ENCODE measurements around the gene ZNF608.

ZNF608 gene

DNA sequence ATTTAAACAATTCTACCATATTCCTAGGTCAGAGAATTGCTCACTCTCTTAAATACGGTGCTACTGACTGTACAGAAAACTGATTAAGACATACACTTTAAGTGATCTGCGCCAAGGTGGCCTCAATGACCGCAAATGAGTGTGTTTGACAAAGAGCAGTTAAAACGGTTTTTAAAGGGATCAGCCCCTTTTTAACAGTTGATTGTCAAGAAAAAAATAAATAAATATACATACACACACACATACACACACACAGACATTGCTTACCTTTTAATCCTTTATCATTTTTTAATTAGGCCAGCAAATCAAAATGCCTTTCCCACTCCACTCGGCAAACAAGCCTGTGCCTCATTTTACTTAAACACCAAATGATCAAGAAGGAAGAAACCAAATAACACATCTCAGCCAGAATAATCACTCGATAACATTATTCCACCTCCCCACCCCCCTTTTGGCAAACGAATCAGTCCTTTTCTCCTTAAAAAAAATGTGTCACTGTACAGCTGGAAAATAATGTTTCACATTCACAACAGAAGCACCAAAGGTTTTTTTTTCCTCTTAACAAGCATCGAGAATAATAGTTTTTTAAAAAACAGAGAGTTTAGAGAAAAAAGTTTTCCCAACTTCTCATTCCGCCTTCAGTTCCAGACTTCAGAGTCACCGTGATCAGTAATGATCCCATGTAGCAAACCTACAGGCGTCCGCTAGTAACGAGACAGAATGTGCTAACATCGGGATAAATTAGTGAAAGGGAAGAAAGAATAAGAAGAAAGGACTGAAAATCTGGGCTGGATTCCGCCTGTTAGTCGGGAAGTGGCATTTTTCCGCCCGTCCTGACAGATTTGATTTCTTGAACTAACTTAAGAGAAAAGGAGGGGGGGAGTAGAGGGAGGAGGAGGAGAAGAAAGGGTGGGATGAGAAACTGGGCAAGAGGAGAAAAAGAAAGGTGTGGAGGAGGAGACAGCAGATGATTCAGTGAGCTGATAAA is at the start of gene ZNF608:
TSS of gene ZNF608 (minus strand) at position 712 of the 988 bp plus-strand sequence. CDS start 1,650 bp downstream, outside the sequence.
- TF ChIP-seq GATA1 (IDR thresholded peaks at IDR 0.05; ENCODE audit: low read depth, low read length) (no peak), POLR2A (IDR thresholded peaks at IDR 0.05; ENCODE audit: low read length) (no peak)
- DNase-seq = peak; percentile 4 to 10

GRCh38 chr5:124795829-124796228 is 49.4 kb upstream of the ZNF608 start:
- TF ChIP-seq POLR2A (IDR thresholded peaks at IDR 0.05; ENCODE audit: low read length) = no peak
- no peak for DNase-seq

- no peak for DNase-seq
- no peak for TF ChIP-seq GATA1 (IDR thresholded peaks at IDR 0.05; ENCODE audit: low read depth, low read length)
- TF ChIP-seq POLR2A (IDR thresholded peaks at IDR 0.05; ENCODE audit: low read length) = no peak
These were observed 44.7 kb upstream of the ZNF608 start for GRCh38 chr5:124790895-124791732.

DNA sequence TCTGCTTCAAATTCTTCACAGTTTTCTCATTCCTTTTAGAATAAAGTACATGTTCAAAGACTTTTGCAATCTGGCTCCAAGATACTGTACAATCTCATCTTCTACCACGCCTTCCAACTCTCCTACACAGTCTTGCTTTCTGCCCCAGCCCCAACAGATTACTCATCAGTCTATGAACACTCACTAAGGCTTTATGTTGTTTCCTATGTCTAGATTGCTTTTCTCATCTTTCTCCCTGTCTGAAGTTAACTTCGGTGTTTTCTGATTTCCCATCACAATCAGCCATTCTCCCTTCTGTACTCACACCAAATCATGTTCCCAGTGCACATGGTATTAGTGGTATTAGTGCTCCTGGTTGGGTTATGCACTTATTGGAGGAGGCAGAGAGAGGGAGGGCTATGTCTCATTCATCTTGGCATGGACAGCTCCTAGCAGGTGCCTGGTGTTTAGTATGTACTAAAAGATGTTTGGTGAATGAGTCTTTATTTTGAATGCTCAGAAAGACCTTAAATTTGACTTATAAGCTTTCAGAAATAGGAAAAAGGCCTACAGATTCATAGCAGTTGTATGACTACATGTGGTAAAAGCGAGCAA is 44.0 kb upstream of the ZNF608 start:
- DNase-seq = no peak
- TF ChIP-seq GATA1 (IDR thresholded peaks at IDR 0.05; ENCODE audit: low read depth, low read length) = no peak
- TF ChIP-seq POLR2A (IDR thresholded peaks at IDR 0.05; ENCODE audit: low read length) = no peak

DNA sequence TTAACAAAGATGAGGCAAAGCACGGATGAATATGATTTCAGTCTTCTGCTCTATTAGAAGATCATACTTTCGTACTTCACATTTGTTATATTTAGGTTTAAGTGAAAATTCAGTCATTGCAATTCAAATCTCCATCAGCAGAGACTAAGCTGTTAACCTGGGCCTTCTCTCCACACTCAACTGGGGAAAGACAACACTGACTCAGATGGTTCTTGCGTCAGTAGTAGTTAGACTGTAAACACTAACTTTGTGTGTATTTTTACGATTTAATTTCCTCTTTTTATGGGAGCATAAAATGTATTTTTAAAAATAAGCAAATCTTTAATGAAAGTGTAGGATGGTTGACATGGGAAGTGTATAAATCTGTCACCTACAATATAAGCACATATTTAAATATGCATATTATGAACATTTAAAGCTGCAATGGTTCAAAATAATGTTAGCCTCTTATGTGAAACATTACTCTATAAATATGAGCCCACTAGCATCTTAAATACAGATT is 42.7 kb upstream of the ZNF608 start:
- no peak for DNase-seq
- TF ChIP-seq GATA1 (IDR thresholded peaks at IDR 0.05; ENCODE audit: low read depth, low read length) (no peak), POLR2A (IDR thresholded peaks at IDR 0.05; ENCODE audit: low read length) (no peak)

GRCh38 chr5:124783794-124784193 is 37.4 kb upstream of the ZNF608 start:
- no peak for TF ChIP-seq GATA1 (IDR thresholded peaks at IDR 0.05; ENCODE audit: low read depth, low read length)
- no peak for TF ChIP-seq POLR2A (IDR thresholded peaks at IDR 0.05; ENCODE audit: low read length)
- no peak for DNase-seq

GRCh38 chr5:124783285-124783684 is 36.8 kb upstream of the ZNF608 start:
- TF ChIP-seq GATA1 (IDR thresholded peaks at IDR 0.05; ENCODE audit: low read depth, low read length) (no peak), POLR2A (IDR thresholded peaks at IDR 0.05; ENCODE audit: low read length) (no peak)
- no peak for DNase-seq

- no peak for DNase-seq
- TF ChIP-seq GATA1 (IDR thresholded peaks at IDR 0.05; ENCODE audit: low read depth, low read length) = no peak
- TF ChIP-seq POLR2A (IDR thresholded peaks at IDR 0.05; ENCODE audit: low read length) = no peak
These were observed 35.8 kb upstream of the ZNF608 start for GRCh38 chr5:124782262-124782661.

DNA sequence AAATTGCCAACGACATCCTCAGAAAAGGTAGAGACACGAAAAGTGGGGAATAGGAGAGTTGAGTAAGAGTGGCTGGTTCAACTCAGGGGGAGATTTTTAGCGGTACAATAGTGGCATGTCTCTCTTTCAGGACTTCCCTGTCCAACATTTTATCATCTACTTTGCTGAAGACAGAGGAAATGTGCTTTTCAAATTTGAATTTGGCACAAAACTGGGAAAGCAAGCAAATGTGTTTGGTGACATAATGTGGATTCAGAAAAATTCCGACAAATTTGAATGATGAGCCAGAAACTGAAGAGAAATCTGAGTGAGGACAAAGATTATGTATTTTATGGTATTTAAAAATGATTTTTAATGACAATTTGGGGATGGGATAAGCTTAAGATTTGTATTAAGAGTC is 33.6 kb upstream of the ZNF608 start:
- no peak for TF ChIP-seq GATA1 (IDR thresholded peaks at IDR 0.05; ENCODE audit: low read depth, low read length)
- no peak for TF ChIP-seq POLR2A (IDR thresholded peaks at IDR 0.05; ENCODE audit: low read length)
- DNase-seq = no peak

DNA sequence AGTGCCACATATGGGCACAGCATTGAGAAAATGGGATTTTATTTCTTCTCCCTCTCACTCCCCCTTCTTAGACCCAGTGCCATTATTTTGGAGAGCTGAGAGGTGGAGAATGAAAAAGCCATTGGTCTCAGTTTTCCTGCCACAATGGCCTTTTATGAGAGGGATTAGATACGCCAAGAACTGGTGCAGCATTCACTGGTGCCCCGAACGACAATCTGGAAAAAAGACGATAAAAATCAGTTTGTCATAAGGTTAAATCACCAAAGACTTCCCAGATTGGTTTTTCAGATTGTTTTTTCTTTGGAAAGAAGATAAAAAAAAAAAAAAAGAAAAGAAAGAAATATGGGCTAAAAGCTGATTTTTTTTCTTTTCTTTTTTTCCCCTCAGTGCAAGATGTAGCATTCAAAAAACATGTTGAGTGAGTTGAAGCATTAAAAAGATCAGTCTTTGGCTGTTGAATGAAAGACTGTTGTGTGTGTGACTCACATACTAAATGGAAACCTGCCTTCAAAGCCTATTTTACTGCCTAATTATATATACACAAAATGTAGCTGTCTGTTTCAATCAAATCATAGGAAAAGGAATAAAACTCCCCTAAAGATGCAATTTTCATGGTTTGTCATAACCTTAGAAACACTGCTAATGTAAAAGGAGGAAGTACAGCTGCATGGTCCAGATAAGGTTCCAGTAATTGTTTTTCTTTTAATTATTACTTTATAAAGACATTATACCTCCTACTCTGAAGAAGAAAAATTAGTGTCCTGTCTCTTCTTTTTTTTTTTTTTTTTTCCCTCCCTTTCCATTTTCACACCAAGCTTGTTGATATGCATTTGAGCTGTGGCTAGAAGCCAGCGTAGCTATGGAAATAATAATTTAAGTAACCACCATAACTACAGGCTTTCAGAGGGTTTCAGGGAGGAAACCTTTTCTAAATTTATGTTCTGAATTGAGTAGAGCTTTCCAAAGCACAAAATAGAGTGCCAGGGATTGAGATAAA is 27.2 kb upstream of the ZNF608 start:
- no peak for DNase-seq
- no peak for TF ChIP-seq GATA1 (IDR thresholded peaks at IDR 0.05; ENCODE audit: low read depth, low read length)
- TF ChIP-seq POLR2A (IDR thresholded peaks at IDR 0.05; ENCODE audit: low read length) = no peak

DNA sequence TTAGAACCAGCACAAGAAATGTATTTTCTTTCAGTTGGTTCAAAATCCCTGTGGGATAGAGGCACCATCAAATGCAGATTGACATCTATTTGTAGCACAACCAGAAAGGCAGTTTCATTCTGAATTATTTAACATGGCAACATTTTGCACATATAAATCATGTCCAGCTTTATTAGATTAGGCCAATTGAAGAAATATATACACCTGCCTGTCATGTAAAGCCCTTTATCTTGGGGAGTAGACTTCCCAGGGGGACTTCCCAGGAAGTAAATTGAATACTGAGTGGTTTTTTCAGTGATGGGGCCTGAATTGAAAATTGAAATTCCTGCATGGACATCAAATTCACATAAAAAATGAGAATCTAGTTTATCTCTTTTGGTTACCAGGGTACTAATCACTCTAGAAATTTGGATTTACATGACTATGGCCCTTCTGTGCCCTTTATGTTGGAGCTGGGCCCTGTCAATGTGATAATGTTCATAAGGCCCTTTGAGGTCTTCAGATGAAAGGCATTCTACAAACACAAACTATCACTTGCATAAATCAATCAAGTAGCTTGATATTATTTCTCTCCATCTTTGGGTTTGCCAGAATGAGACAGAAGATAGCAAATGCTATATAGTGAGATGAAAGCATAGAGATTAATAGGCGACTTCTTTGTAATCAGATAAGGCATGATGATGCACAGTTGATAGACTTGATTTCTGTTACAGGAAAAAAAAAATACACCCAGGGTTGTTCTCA is 26.2 kb upstream of the ZNF608 start:
- no peak for TF ChIP-seq GATA1 (IDR thresholded peaks at IDR 0.05; ENCODE audit: low read depth, low read length)
- DNase-seq = no peak

GRCh38 chr5:124771761-124772160 is 25.3 kb upstream of the ZNF608 start:
- no peak for TF ChIP-seq POLR2A (IDR thresholded peaks at IDR 0.05; ENCODE audit: low read length)
- no peak for TF ChIP-seq GATA1 (IDR thresholded peaks at IDR 0.05; ENCODE audit: low read depth, low read length)

More at GRCh38 chr5:124771761-124772160, 25.3 kb upstream of the ZNF608 start:
- DNase-seq = no peak

Measured in erythroblast (primary cell).